ENCODE data around the gene IER3. TPM values are rescaled to one million over a fixed set of nuclear protein-coding genes. Genes with fewer than 3 reads are reported as not detected.
A peak's percentile ranks its signal among the peaks of the same experiment; 100 is the strongest.

IER3 gene
- total and polyA plus RNA-seq, 2 of the 13 experiments (the other 11 are each of a cell fraction or from before 2014, with no cell fraction given), result 51.1 to 131 TPM

DNA sequence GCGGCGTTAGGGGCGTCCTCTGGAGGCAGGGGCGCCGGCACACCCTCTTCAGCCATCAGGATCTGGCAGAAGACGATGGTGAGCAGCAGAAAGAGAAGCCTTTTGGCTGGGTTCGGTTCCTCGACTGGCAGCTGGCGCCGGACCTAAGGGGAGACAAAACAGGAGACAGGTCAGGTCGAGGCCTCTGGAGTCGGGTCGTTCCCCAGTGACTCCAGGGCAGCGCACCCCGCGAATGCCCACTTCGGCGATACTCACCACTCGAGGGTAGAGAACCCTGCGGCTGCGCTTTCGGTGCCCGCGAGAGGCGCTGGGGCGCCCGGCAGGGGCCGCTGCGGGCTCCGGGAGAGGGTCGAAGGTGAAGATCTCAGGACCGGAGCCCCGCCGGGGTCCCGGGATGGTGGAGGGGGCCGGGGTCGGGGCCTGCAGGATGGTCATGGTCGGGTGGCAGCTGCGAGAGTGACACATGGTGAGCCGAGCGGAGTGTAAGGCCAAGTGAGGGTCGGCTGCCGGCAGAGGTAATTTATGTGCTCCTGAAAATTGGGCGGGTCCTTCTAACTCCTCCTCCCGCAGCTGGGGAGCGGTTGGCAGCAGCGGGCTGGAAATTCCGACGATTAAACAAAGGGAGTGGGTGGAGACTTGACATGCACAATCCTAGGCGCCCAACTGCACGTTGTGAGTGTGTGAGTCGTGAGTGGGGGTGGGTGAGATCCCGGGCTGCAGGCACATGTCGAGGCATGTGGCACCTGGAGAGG lies at the start of gene IER3 (continued):
- TF ChIP-seq ZBTB38 (CRISPR knock-in tag; IDR thresholded peaks at IDR 0.05) (no peak; the same call in 1 of the 2 replicates), ARHGAP35 (CRISPR knock-in tag; IDR thresholded peaks at IDR 0.05; ENCODE audit: borderline replicate concordance) (peak; percentile 56; the same call in 1 of the 2 replicates), HCFC1 (IDR thresholded peaks at IDR 0.05; ENCODE audit: low read depth, low read length) (peak; percentile 38; the same call in 1 of the 2 replicates), ZNF850 (CRISPR knock-in tag; conservative IDR thresholded peaks at IDR 0.05) (no peak), ZNF598 (CRISPR knock-in tag; IDR thresholded peaks at IDR 0.05; ENCODE audit: borderline replicate concordance) (no peak; the same call in 1 of the 2 replicates), SMAD1 (CRISPR knock-in tag; IDR thresholded peaks at IDR 0.05; ENCODE audit: borderline replicate concordance, low read depth) (peak; percentile 77), ZNF343 (CRISPR knock-in tag; IDR thresholded peaks at IDR 0.05) (no peak), ZMYM4 (CRISPR knock-in tag; IDR thresholded peaks at IDR 0.05) (peak; percentile 89), STAT5B (CRISPR knock-in tag; IDR thresholded peaks at IDR 0.05) (0 out of 2 replicates have a peak, but pooled peaks have one; percentile 79), ZFP36L1 (CRISPR knock-in tag; IDR thresholded peaks at IDR 0.05) (no peak; the same call in 1 of the 2 replicates), ZNF234 (CRISPR knock-in tag; conservative IDR thresholded peaks at IDR 0.05) (no peak), PHB2 (IDR thresholded peaks at IDR 0.05; ENCODE audit: partially characterized antibody) (no peak), ADNP (CRISPR knock-in tag; IDR thresholded peaks at IDR 0.05) (no peak), RARA (CRISPR knock-in tag; IDR thresholded peaks at IDR 0.05) (peak; percentile 83), SUZ12 (IDR thresholded peaks at IDR 0.05; ENCODE audit: low read depth, low read length) (no peak), ZNF569 (CRISPR knock-in tag; IDR thresholded peaks at IDR 0.05; ENCODE audit: borderline replicate concordance) (no peak; the same call in 1 of the 2 replicates), NCOA1 (CRISPR knock-in tag; IDR thresholded peaks at IDR 0.05) (0 out of 2 replicates have a peak, but pooled peaks have one; percentile 45), MEIS1 (CRISPR knock-in tag; IDR thresholded peaks at IDR 0.05; ENCODE audit: borderline replicate concordance) (0 out of 2 replicates have a peak, but pooled peaks have one; percentile 43), NCOR1 (IDR thresholded peaks at IDR 0.05; ENCODE audit: borderline replicate concordance, low read length) (0 out of 2 replicates have a peak, but pooled peaks have one; percentile 38), ARNTL (CRISPR knock-in tag; IDR thresholded peaks at IDR 0.05) (peak; percentile 97), BHLHE40 (IDR thresholded peaks at IDR 0.05; ENCODE audit: low read length) (peak; percentile 39; the same call in 1 of the 2 replicates)
- TF ChIP-seq, protein P1, sequence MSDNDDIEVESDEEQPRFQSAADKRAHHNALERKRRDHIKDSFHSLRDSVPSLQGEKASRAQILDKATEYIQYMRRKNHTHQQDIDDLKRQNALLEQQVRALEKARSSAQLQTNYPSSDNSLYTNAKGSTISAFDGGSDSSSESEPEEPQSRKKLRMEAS (IDR thresholded peaks at IDR 0.05), result peak; percentile 80
- TF ChIP-seq, protein P2, sequence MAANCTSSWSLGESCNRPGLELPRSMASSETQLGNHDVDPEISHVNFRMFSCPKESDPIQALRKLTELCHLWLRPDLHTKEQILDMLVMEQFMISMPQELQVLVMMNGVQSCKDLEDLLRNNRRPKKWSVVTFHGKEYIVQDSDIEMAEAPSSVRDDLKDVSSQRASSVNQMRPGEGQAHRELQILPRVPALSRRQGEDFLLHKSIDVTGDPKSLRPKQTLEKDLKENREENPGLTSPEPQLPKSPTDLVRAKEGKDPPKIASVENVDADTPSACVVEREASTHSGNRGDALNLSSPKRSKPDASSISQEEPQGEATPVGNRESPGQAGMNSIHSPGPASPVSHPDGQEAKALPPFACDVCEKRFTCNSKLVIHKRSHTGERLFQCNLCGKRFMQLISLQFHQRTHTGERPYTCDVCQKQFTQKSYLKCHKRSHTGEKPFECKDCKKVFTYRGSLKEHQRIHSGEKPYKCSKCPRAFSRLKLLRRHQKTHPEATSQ (CRISPR knock-in tag; IDR thresholded peaks at IDR 0.05; ENCODE audit: borderline replicate concordance), result no peak
- TF ChIP-seq, protein P3, sequence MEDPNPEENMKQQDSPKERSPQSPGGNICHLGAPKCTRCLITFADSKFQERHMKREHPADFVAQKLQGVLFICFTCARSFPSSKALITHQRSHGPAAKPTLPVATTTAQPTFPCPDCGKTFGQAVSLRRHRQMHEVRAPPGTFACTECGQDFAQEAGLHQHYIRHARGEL (CRISPR knock-in tag; IDR thresholded peaks at IDR 0.05), result 0 out of 2 replicates have a peak, but pooled peaks have one; percentile 55
- TF ChIP-seq, protein P4, sequence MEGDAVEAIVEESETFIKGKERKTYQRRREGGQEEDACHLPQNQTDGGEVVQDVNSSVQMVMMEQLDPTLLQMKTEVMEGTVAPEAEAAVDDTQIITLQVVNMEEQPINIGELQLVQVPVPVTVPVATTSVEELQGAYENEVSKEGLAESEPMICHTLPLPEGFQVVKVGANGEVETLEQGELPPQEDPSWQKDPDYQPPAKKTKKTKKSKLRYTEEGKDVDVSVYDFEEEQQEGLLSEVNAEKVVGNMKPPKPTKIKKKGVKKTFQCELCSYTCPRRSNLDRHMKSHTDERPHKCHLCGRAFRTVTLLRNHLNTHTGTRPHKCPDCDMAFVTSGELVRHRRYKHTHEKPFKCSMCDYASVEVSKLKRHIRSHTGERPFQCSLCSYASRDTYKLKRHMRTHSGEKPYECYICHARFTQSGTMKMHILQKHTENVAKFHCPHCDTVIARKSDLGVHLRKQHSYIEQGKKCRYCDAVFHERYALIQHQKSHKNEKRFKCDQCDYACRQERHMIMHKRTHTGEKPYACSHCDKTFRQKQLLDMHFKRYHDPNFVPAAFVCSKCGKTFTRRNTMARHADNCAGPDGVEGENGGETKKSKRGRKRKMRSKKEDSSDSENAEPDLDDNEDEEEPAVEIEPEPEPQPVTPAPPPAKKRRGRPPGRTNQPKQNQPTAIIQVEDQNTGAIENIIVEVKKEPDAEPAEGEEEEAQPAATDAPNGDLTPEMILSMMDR (CRISPR knock-in tag; IDR thresholded peaks at IDR 0.05), result peak; percentile 67
- TF ChIP-seq, protein P5, sequence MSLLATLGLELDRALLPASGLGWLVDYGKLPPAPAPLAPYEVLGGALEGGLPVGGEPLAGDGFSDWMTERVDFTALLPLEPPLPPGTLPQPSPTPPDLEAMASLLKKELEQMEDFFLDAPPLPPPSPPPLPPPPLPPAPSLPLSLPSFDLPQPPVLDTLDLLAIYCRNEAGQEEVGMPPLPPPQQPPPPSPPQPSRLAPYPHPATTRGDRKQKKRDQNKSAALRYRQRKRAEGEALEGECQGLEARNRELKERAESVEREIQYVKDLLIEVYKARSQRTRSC (CRISPR knock-in tag; IDR thresholded peaks at IDR 0.05; ENCODE audit: low read depth), result no peak; the same call in 1 of the 2 replicates
